HepG2 (cell line): ENCODE results near the gene EPB41L2. TPM values are rescaled to one million over a fixed set of nuclear protein-coding genes. Genes with fewer than 3 reads are reported as not detected.
A peak's percentile ranks its signal among the peaks of the same experiment; 100 is the strongest.

Experiments
- EEA1 ChIP-seq: sonication (generic); formaldehyde crosslinking; IDR thresholded peaks from 2 replicates; pipeline ENCODE4 v1.5.1; 2020; ENCODE audit warnings: mild to moderate bottlenecking, missing genetic modification reagents, borderline replicate concordance
- KDM6A ChIP-seq: IDR thresholded peaks from 2 replicates; pipeline ENCODE4 v1.6.1; 2016; ENCODE audit warnings: low read depth
- MAFG ChIP-seq: sonication (generic); formaldehyde crosslinking; IDR thresholded peaks from 2 replicates; pipeline ENCODE4 v1.5.1; 2020; ENCODE audit warnings: mild to moderate bottlenecking, missing genetic modification reagents
- MAZ ChIP-seq, 2 experiments: sonication (generic) in 1 of 2; formaldehyde crosslinking in 1 of 2; IDR thresholded peaks; 2 replicates each; pipeline versions ENCODE4 v1.5.0 to v1.6.1; 2012 to 2020; ENCODE audit warnings: low read depth in 2 of 2, mild to moderate bottlenecking in 2 of 2, borderline replicate concordance in 1 of 2, improper control_type of control experiment in 1 of 2, low read length in 1 of 2, missing genetic modification reagents in 1 of 2, moderate library complexity in 1 of 2
- NFIB ChIP-seq: sonication (generic); formaldehyde crosslinking; IDR thresholded peaks from 2 replicates; pipeline ENCODE4 v1.9.0; 2021; ENCODE audit warnings: missing genetic modification reagents, mild to moderate bottlenecking, borderline replicate concordance
- NR3C1 ChIP-seq: sonication (generic); formaldehyde crosslinking; IDR thresholded peaks from 2 replicates; pipeline ENCODE4 v1.4.0; 2020; ENCODE audit warnings: missing genetic modification reagents
- PBX2 ChIP-seq: IDR thresholded peaks from 2 replicates; pipeline ENCODE4 v1.6.1; 2016; ENCODE audit warnings: control low read depth
- U2AF2 ChIP-seq: fragments of 200-400 bp; formaldehyde crosslinking; IDR thresholded peaks from 2 replicates; pipeline ENCODE4 v1.6.1; 2017; ENCODE audit warnings: low read depth, mild to moderate bottlenecking, low read length
- WIZ ChIP-seq: sonication (generic); formaldehyde crosslinking; IDR thresholded peaks from 2 replicates; pipeline ENCODE4 v1.5.1; 2020; ENCODE audit warnings: mild to moderate bottlenecking, missing genetic modification reagents
- ZNF143 ChIP-seq: sonication (generic); formaldehyde crosslinking; IDR thresholded peaks from 2 replicates; pipeline ENCODE4 v1.4.0; 2020; ENCODE audit warnings: missing genetic modification reagents
- ZNF292 ChIP-seq: sonication (generic); formaldehyde crosslinking; IDR thresholded peaks from 2 replicates; pipeline ENCODE4 v1.8.1; 2022; ENCODE audit warnings: mild to moderate bottlenecking, low read depth, missing genetic modification reagents, borderline replicate concordance
- ZNF609 ChIP-seq: sonication (generic); formaldehyde crosslinking; IDR thresholded peaks from 2 replicates; pipeline ENCODE4 v1.4.0; 2020; ENCODE audit warnings: mild to moderate bottlenecking, missing genetic modification reagents, borderline replicate concordance
- ZNF616 ChIP-seq: sonication (generic); formaldehyde crosslinking; IDR thresholded peaks from 2 replicates; pipeline ENCODE4 v1.5.0; 2020; ENCODE audit warnings: low read depth, mild to moderate bottlenecking, missing genetic modification reagents
- ZNF703 ChIP-seq: sonication (generic); formaldehyde crosslinking; IDR thresholded peaks from 2 replicates; pipeline ENCODE4 v1.5.1; 2020; ENCODE audit warnings: missing genetic modification reagents, mild to moderate bottlenecking, moderate library complexity, borderline replicate concordance
- ZNF780A ChIP-seq: sonication (generic); formaldehyde crosslinking; IDR thresholded peaks from 2 replicates; pipeline ENCODE4 v1.8.0; 2022; ENCODE audit warnings: mild to moderate bottlenecking, missing genetic modification reagents, moderate library complexity
- polyA plus RNA-seq, 8 experiments: library from polyadenylated mRNA; depleted of rRNA in 3 of 8; stranded (reverse) in 7 of 8; unstranded in 1 of 8; fragments of >200 nt; fragmentation: Illumina TruSeq in 4 of 8; extraction: Trizol in 4 of 8; gene quantifications; 2 replicates each; pipeline versions ENCODE4 v1.2.1 to v1.2.3, GENCODE V29; 2011 to 2016; ENCODE audit warnings: low read depth in 4 of 8, missing spikeins in 1 of 8, mixed read lengths in 1 of 8; ENCODE audit not compliant: insufficient read depth in 1 of 8
- total RNA-seq, 5 experiments: library from RNA; depleted of rRNA; stranded (reverse); fragments of >200 nt; fragmentation: Illumina TruSeq; extraction: Trizol; gene quantifications; 2 replicates each; pipeline ENCODE4 v1.2.3, GENCODE V29; 2016; ENCODE audit warnings: low read depth in 1 of 5
- TF ChIP-seq, protein P1 (sequence below): sonication (generic); formaldehyde crosslinking; IDR thresholded peaks from 2 replicates; pipeline ENCODE4 v1.5.0; 2020; ENCODE audit warnings: mild to moderate bottlenecking, missing genetic modification reagents, borderline replicate concordance

EPB41L2 gene
- total and polyA plus RNA-seq, 2 of the 13 experiments (the other 11 are each of a cell fraction or from before 2014, with no cell fraction given), result 41.7 to 56.4 TPM

DNA sequence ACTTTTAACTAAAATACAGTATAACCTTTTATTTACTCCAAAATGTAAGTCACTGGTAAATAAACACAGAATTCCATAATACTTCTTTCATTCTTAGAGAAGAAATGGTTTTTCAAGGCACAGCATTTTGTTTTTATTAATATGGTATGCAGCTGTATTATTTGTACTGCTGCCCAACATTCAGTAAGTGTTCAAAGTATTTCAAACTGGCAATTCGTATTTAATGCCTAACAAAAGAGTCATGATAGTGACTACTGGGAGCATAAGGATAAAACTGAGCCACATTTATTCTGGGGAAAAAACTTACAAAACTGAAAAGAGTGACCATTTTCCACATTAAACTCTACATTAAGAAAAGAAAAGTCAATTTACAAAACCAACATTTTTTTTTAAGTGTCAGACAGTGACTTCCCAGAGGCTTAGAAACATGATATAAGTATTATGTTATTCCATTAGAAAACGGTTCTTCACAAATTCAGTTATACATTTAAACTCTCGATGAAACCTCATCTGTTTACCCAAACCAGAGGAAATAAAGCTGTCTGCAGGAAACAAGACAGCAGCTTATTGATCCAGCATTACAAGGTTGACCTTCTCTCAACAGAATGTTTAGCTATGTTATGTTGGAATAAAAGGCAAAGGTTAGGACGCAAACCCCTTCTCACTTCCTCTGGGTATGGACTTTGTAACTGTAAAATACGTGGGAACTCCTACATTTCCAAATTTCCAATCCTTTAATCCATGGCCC is 24.3 kb downstream of the EPB41L2 start (continued):
- TF ChIP-seq ZNF609 (CRISPR knock-in tag), result peak; percentile 94
- TF ChIP-seq WIZ (CRISPR knock-in tag), result no peak
- TF ChIP-seq ZNF292 (CRISPR knock-in tag), result peak; percentile 94; the same call in 1 of the 2 replicates
- TF ChIP-seq ZNF616 (CRISPR knock-in tag), result no peak
- TF ChIP-seq NFIB (CRISPR knock-in tag), result no peak
- no peak for TF ChIP-seq MAFG (CRISPR knock-in tag)
- TF ChIP-seq U2AF2, result no peak
- TF ChIP-seq ZNF143 (CRISPR knock-in tag), result no peak
- TF ChIP-seq ZNF703 (CRISPR knock-in tag), result no peak
- TF ChIP-seq MAZ (IDR thresholded peaks at IDR 0.05; ENCODE audit: borderline replicate concordance, low read depth, low read length), result no peak
- TF ChIP-seq MAZ (CRISPR knock-in tag; IDR thresholded peaks at IDR 0.05; ENCODE audit: low read depth), result 0 out of 2 replicates have a peak, but pooled peaks have one; percentile 42
- no peak for TF ChIP-seq NR3C1 (CRISPR knock-in tag)
- TF ChIP-seq PBX2 (CRISPR knock-in tag), result no peak
- no peak for TF ChIP-seq EEA1
- TF ChIP-seq KDM6A (CRISPR knock-in tag), result peak; percentile 97
- TF ChIP-seq, protein P1, sequence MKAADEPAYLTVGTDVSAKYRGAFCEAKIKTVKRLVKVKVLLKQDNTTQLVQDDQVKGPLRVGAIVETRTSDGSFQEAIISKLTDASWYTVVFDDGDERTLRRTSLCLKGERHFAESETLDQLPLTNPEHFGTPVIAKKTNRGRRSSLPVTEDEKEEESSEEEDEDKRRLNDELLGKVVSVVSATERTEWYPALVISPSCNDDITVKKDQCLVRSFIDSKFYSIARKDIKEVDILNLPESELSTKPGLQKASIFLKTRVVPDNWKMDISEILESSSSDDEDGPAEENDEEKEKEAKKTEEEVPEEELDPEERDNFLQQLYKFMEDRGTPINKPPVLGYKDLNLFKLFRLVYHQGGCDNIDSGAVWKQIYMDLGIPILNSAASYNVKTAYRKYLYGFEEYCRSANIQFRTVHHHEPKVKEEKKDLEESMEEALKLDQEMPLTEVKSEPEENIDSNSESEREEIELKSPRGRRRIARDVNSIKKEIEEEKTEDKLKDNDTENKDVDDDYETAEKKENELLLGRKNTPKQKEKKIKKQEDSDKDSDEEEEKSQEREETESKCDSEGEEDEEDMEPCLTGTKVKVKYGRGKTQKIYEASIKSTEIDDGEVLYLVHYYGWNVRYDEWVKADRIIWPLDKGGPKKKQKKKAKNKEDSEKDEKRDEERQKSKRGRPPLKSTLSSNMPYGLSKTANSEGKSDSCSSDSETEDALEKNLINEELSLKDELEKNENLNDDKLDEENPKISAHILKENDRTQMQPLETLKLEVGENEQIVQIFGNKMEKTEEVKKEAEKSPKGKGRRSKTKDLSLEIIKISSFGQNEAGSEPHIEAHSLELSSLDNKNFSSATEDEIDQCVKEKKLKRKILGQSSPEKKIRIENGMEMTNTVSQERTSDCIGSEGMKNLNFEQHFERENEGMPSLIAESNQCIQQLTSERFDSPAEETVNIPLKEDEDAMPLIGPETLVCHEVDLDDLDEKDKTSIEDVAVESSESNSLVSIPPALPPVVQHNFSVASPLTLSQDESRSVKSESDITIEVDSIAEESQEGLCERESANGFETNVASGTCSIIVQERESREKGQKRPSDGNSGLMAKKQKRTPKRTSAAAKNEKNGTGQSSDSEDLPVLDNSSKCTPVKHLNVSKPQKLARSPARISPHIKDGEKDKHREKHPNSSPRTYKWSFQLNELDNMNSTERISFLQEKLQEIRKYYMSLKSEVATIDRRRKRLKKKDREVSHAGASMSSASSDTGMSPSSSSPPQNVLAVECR, result peak; percentile 37; the same call in 1 of the 2 replicates
- TF ChIP-seq ZNF780A (CRISPR knock-in tag), result no peak
